GM15510 (cell line): ENCODE results near the gene CTDP1.

Source experiments
- POLR2A ChIP-seq: IDR thresholded peaks from 3 replicates; pipeline ENCODE4 v1.6.1; 2011; ENCODE audit warnings: borderline replicate concordance; ENCODE audit not compliant: insufficient read length; ENCODE audit errors: extremely low read depth

CTDP1 gene

DNA sequence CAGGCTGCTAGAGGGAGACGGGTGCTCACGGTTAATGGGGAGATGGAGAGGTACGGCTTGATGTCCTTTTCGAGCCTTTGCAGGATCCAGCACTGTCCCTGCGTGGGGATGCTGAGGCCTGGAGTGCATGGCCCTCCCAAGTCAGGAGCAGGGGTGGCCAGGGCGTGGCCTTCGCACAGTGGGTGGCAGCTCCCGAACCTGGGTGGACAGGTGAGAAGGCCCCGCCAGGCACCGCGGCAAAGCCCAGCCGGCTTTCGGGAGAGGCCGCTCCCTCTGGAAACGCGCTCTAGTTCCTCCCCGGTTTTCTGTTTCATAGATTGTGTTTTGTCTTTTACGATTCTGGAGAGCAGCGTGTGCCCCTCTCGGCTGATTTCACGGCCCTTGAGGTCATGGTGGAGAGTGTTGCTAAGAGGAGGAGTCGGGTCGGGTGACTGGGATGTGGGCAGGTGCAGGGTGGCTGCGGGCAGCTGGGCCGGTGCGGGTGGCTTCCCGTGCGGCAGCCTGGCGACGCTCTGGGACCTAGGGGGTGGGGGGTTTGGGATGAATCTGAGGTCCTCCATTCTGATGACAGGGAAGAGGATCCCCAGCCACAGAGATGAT, 39.4 kb downstream of the CTDP1 start:
- TF ChIP-seq POLR2A: no peak

DNA sequence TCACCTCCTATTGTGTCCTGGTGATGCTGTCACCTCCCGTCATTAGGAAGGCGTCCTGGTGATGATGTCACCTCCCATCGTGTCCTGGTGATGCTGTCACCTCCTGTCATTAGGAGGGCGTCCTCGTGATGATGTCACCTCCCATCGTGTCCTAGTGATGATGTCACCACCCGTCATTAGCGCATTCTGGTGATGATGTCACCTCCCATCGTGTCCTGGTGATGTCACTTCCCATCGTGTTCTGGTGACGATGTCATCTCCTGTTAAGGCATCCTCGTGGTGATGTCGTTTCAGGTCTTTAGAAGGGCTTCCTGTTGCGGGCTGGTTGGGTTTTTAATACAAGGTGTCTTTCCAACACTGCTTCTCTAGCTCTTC, 40.7 kb downstream of the CTDP1 start:
- no peak for TF ChIP-seq POLR2A

DNA sequence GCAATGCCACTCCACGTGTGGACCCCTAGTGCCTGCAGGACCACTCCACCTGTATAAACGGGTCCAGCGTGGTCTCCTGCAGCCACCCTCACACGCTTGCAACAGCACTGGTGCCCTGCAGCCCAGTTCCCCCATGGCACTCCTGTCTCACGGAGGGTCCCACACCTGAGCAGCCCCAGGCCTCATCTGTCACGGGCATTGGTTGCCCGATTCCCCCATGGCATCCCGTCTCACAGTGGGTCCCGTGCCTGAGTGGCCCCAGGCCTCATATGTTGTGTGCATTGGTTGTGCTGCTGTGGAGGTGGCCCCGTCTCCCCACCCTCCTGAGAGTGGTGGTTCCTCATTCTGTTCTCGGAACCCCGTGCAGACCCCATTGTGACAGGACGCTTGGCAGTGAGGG, 43.4 kb downstream of the CTDP1 start:
- no peak for TF ChIP-seq POLR2A

DNA sequence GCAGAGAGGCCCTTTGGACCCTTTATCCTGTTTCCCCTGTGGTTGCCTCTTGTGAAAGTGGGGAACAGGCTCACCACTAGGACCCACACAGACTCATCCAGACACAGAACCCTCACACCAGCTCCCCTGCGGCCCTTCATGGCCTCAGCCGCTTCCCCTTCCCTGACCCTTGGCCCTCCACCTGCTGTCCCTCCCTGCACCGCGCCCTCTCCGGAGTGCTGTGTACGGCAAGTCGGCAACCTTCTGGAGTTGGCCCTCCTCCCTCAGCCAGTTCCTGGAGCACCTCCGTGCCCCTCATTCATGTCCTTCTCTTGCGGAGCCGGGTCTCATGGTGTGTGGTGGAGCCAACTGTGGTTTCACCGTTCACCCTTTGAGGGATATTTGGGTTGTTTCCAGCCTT, 44.0 kb downstream of the CTDP1 start:
- TF ChIP-seq POLR2A: no peak

DNA sequence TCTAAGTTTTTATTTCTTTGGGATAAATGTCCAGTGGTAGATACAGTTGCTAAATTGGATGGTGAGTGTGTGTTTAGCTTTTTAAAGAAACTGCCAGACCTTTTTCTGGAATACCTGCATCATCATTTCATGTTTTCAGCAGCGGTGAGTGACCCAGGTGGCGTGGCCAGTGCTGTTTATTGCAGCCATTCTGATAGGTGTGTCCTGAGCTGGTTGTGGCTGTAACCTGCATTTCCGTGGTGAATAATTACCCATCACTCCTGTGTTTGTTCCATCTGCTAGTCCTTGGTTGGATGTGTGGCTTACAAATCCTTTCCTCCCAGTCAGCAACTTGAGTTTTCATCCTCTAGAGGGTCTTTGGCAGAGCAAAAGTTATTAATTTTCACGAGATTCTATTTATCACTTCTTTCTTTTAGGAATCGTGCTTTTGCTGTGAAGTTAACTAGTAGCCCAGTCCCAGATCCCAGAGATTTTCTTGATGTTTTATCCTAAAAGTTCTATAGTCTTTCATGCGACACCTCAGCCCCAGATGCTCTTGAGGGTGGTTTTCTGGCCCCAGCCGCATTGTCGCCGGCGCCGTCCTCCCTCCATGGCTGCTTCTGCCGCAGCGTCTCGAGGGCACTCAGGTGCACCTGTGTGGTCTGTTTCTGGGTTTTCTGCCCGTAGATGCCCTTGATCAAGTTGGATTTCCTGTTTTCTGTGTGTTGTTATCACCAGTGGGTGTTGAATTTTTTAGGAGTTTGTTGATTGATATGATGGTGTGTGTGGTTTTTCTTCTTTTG, 44.9 kb downstream of the CTDP1 start:
- TF ChIP-seq POLR2A: no peak

DNA sequence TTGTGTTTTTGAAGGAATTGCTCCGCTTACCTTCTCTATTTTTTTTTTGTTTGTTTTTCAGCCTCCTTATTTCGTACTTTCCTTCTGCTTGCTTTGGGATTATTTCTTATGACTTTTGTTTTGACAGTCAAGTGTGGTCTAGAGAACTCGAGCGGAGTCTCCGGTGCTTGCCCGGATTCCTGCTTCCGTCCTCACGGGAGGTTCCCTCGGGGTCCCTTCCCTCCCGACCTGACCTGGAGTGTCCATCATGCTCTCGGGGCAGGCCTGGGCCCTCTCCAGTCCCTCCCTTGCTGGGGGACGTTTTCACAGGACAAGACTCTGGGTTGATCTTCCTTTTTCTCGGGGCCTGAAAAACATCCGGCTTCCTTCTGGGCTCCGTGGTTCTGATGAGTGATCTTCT, 45.9 kb downstream of the CTDP1 start:
- TF ChIP-seq POLR2A: no peak

DNA sequence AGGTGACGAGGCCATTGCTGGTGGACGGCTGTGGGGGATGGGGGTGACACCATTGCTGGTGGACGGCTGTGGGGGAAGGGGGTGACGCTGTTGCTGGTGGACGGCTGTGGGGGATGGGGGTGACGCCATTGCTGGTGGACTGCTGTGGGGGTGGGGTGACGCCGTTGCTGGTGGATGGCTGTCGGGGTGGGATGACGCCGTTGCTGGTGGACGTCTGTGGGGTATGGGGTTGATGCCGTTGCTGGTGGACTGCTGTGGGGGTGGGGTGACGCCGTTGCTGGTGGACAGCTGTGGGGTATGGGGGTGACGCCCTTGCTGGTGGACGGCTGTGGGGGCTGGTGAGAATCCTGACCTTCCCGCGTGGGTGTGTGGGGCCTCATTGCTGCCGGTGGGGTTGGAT, 47.1 kb downstream of the CTDP1 start:
- TF ChIP-seq POLR2A: no peak

DNA sequence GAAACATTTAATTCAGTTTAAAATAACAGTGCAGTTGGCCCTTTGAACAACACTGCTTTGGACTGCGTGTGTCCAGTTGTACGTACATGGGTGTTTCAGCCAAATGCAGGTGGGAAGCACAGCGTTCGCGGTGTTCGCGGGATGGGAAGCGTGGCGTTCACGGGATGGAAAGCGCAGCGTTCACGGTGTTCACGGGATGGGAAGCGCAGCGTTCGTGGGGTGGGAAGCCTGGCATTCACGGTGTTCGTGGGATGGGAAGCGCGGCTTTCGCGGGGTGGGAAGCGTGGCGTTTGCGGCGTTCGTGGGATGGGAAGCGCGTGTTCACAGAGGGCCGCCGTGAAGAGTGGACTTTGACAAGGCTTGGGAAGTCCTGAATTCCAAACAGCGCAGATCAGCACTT, 47.6 kb downstream of the CTDP1 start:
- no peak for TF ChIP-seq POLR2A

DNA sequence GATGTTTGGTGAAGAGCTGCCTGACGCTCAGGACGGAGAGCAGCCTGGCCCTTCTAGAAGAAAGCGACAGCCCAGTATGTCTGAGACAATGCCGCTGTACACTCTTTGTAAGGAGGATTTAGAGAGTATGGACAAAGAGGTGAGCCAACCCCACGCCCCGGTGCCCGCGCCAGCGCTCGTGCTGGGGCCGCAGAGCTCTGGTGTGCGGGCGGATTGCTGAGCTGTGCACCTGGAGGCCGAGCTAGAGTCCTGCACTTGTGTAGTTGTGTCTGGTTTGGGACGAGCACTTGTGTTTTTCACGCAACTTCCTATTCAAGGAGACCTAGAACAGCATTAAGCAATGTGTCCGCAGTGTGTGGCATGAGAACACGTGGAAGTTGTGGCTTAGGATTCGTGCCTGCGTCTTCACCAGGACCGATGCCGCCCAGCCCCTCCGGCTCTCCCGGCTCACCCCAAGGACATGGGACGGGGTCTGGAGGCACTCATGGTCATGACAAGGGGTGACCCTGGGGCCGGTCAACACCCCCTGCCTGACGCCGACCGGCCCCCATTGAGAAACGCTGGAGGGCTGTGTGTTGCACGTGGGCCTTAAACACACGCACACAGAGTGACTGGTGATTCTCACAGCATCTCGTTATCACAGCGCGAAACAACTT, 49.5 kb downstream of the CTDP1 start:
- no peak for TF ChIP-seq POLR2A

DNA sequence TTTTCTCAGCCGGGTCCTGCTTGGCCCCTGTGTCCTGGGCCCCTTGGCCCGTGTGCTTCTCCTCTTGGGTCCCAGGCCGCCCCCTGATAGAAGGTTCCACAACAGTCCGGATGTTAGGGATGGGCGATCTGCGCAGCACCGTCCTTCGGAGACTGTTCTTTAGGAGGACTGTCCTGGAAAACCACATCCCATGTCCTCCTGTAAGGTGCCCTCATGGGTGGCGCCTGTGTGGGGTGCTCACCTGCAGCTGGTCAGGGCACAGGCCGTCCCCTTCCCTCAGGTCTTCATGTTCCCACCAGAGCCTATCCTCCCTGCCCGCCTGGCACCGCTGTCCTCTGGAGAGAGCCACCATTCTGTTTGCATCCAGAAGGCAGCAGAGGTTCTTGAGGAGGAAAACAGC, 50.0 kb downstream of the CTDP1 start:
- no peak for TF ChIP-seq POLR2A

DNA sequence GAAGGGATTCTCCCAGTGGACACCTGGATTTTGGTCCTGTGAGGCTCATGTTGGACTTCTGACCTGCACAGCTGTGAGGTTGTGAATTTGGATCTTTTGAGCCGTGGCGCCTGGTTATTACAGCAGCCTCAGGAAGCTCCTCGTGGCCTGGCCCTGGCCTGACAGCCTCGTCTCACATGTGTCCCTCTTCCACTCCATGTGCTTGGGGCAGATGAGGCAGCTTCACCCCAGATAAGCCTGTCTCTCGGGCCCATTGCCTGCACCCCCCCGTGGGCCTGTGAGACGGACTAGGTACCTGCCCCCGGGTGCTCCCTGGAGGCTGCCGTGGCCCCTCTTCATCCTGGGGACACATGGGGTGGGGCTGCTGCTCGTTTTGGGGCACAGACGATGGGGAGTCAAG, 51.2 kb downstream of the CTDP1 start:
- no peak for TF ChIP-seq POLR2A

DNA sequence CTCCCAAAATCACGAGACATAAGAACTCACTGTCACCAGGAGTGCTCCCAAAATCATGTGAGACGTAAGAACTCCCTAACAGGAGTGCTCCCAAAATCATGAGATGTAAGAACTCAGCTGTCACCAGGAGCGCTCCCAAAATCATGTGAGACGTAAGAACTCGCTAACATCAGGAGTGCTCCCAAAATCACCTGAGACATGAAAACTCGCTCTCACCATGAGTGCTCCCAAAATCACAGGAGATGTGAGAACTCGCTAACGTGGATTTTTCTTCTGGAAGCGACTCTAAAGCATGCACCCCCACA, 53.1 kb downstream of the CTDP1 start:
- no peak for TF ChIP-seq POLR2A

DNA sequence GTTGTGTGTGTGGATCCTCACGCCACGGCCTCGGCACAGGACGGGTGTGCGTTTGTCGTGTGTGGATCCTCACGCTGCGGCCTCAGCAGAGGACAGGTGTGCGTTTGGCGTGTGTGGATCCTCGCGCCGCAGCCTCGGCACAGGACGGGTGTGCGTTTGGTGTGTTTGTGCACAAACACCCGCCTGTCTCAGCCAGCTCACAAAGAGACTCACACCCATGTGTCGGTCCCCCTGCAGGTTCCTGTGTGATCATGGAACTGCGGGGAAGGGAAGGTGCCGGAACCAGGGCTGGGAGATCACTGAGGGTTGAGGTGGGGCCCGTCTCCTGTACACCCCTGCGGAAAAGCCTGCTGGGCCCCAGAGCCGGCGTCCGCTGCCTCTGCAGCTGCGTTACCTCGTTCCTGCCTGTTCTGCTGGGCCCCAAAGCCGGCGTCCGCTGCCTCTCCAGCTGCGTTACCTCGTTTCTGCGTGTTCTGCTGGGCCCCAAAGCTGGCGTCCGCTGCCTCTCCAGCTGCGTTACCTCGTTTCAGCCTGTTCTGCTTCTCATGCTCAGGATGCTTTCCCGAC, 53.6 kb downstream of the CTDP1 start:
- TF ChIP-seq POLR2A: no peak

DNA sequence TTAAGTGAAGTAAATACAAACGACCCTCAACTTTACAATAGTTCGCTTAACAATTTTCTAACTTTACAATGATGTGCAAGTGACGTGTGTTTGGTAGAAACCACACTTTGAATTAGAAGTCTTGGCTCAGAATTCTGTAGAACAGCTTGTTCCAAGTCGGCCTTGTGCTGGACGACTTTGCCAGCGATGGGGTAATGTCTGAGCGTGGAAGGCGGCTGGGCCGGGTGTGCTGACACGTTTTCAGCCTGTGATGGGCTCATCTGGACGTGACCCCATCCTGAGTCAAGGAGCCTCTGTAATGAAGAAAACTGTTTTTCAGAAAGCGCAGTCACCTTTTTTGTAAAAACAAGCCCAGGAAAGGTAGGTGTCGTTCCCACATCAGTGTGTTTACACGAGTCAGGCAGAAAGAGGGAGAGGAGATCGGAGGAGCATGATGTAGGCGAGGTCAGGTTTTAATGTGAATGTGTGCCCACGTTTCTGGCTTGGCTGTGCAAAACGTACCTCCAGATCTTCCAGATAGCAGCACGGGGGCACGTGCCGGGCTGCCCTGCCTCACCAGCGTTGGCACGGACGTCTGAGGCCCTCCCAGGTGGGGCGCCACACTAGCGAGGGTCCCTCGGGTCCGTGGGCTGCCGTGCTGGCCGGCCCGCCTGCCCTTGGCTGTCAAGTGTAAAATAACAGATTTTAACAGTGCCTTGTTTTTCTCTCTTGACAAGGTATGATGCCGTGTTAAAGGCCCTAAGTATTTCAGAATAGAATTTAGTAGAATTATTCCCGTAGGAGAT, 54.6 kb downstream of the CTDP1 start:
- TF ChIP-seq POLR2A: no peak
